Esophagus mucosa (tissue), 1 donor: ENCODE data around the gene WWP2. TPM values are rescaled to one million over a fixed set of nuclear protein-coding genes. Genes with fewer than 3 reads are reported as not detected.

Source experiments
- ATAC-seq: fragments of 200-7000 bp; cut with Tn5 transposase; one replicate; pipeline ENCODE4 v1.9.1; 2020
- total RNA-seq: library from RNA; stranded (reverse); gene quantifications from one replicate; pipeline ENCODE4 v1.2.4, GENCODE V29; 2023
- donor health status: DM: yes; HTN: yes; CAD: no.

WWP2 gene
- total RNA-seq, 1 donor from 2014 or later, result 31.6 TPM

- no peak for ATAC-seq
Measured at GRCh38 chr16:69859105-69859989, 97.2 kb downstream of the WWP2 start.

- no peak for ATAC-seq
Measured at GRCh38 chr16:69860233-69861231, 98.4 kb downstream of the WWP2 start.

- no peak for ATAC-seq
Measured at GRCh38 chr16:69861292-69862030, 99.3 kb downstream of the WWP2 start.

- ATAC-seq, result no peak
Measured at GRCh38 chr16:69863401-69864281, 101.5 kb downstream of the WWP2 start.

- ATAC-seq, result no peak
Measured at GRCh38 chr16:69865701-69866100, 103.6 kb downstream of the WWP2 start.

GRCh38 chr16:69867784-69868560, 105.8 kb downstream of the WWP2 start:
- ATAC-seq, result no peak

- no peak for ATAC-seq
Measured at GRCh38 chr16:69870761-69871160, 108.6 kb downstream of the WWP2 start.

GRCh38 chr16:69871708-69872107, 109.6 kb downstream of the WWP2 start:
- no peak for ATAC-seq

GRCh38 chr16:69872888-69873287, 110.8 kb downstream of the WWP2 start:
- ATAC-seq, result no peak

- ATAC-seq, result no peak
Measured at GRCh38 chr16:69873783-69874182, 111.7 kb downstream of the WWP2 start.

- ATAC-seq, result no peak
Measured at GRCh38 chr16:69874271-69874670, 112.1 kb downstream of the WWP2 start.

- no peak for ATAC-seq
Measured at GRCh38 chr16:69880640-69881133, 118.6 kb downstream of the WWP2 start.

- ATAC-seq, result no peak
Measured at GRCh38 chr16:69881141-69881540, 119.0 kb downstream of the WWP2 start.

- ATAC-seq, result no peak
Measured at GRCh38 chr16:69883744-69884143, 121.6 kb downstream of the WWP2 start.

- no peak for ATAC-seq
Measured at GRCh38 chr16:69885722-69886121, 123.6 kb downstream of the WWP2 start.

- no peak for ATAC-seq
Measured at GRCh38 chr16:69886726-69887125, 124.6 kb downstream of the WWP2 start.

- ATAC-seq, result no peak
Measured at GRCh38 chr16:69888005-69888590, 126.0 kb downstream of the WWP2 start.

- ATAC-seq, result no peak
Measured at GRCh38 chr16:69889295-69889964, 127.3 kb downstream of the WWP2 start.

GRCh38 chr16:69890114-69890891, 128.2 kb downstream of the WWP2 start:
- peak; percentile 62 for ATAC-seq
